Parathyroid adenoma (tissue), 2 donors: ENCODE data around the gene SRPK1.
"Not testable (repeated sequence)": the region's sequence is repeated elsewhere in the genome, so short reads cannot be mapped to it uniquely, and the experiment has no call there.

Source experiments
- H2AFZ ChIP-seq: fragments of 300-600 bp; sonication (generic); one replicate; pipeline ENCODE4 v1.7.0; 2017; ENCODE audit warnings: antibody characterized with exemption, mild to moderate bottlenecking
- H3K27ac ChIP-seq: fragments of 300-600 bp; sonication (generic); one replicate; pipeline ENCODE4 v1.7.0; 2017
- H3K27me3 ChIP-seq: fragments of 300-600 bp; sonication (generic); one replicate; pipeline ENCODE4 v1.7.0; 2017; ENCODE audit warnings: low read length; ENCODE audit not compliant: control insufficient read depth, insufficient read depth
- H3K36me3 ChIP-seq: fragments of 300-600 bp; sonication (generic); one replicate; pipeline ENCODE4 v1.7.0; 2017; ENCODE audit warnings: low read length; ENCODE audit not compliant: control insufficient read depth, insufficient read depth
- H3K4me1 ChIP-seq: fragments of 300-600 bp; sonication (generic); one replicate; pipeline ENCODE4 v1.7.0; 2017; ENCODE audit warnings: control low read depth
- H3K4me2 ChIP-seq: fragments of 300-600 bp; sonication (generic); one replicate; pipeline ENCODE4 v1.7.0; 2017; ENCODE audit warnings: low read length
- H3K4me3 ChIP-seq: fragments of 300-600 bp; sonication (generic); one replicate; pipeline ENCODE4 v1.7.0; 2017; ENCODE audit warnings: low read depth, low read length
- H3K79me2 ChIP-seq: fragments of 300-600 bp; sonication (generic); one replicate; pipeline ENCODE4 v1.7.0; 2017; ENCODE audit warnings: control low read depth
- H3K9ac ChIP-seq: fragments of 300-600 bp; sonication (generic); one replicate; pipeline ENCODE4 v1.7.0; 2017; ENCODE audit warnings: mild to moderate bottlenecking
- H3K9me3 ChIP-seq: fragments of 300-600 bp; sonication (generic); one replicate; pipeline ENCODE4 v1.7.0; 2017; ENCODE audit warnings: low read length; ENCODE audit not compliant: control insufficient read depth
- TF ChIP-seq, protein P1 (sequence below): fragments of 300-600 bp; sonication (generic); IDR thresholded peaks from one replicate; pipeline ENCODE4 v1.7.0; 2017; ENCODE audit warnings: antibody characterized with exemption, mild to moderate bottlenecking
- donor health status: primary hyperparathyroidism.

The SRPK1 gene

DNA sequence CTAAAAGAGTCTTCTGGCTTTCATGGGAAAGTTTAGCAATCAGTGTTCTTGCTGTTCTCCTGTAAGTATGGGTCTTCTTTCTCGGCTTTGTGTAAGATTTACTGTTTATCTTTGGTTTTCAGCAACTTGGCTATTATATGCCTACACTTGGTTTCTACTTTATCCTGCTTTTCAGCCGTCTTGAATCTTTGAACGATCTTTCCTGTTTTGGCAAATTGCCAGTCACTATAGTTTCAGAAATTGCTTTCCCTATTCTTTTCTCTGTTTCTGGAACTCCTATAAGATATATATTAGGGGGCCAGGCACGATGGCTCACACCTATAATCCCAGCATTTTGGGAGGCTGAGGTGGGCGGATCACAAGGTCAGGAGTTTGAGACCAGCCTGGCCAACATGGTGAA, 14.6 kb upstream of the SRPK1 start:
- H3K36me3 ChIP-seq = no peaks in the 10 kb centered on the region
- no peak overlapping the region for H3K27ac ChIP-seq
- no peaks in the 10 kb centered on the region for H3K79me2 ChIP-seq
- no peaks in the 10 kb centered on the region for H3K27me3 ChIP-seq
- no peak overlapping the region for H3K9ac ChIP-seq
- H3K4me3 ChIP-seq = no peak overlapping the region
- H3K4me1 ChIP-seq = no peaks in the 10 kb centered on the region
- no peak overlapping the region for H3K4me2 ChIP-seq
- H3K9me3 ChIP-seq = no peaks in the 10 kb centered on the region
- TF ChIP-seq, protein P1, sequence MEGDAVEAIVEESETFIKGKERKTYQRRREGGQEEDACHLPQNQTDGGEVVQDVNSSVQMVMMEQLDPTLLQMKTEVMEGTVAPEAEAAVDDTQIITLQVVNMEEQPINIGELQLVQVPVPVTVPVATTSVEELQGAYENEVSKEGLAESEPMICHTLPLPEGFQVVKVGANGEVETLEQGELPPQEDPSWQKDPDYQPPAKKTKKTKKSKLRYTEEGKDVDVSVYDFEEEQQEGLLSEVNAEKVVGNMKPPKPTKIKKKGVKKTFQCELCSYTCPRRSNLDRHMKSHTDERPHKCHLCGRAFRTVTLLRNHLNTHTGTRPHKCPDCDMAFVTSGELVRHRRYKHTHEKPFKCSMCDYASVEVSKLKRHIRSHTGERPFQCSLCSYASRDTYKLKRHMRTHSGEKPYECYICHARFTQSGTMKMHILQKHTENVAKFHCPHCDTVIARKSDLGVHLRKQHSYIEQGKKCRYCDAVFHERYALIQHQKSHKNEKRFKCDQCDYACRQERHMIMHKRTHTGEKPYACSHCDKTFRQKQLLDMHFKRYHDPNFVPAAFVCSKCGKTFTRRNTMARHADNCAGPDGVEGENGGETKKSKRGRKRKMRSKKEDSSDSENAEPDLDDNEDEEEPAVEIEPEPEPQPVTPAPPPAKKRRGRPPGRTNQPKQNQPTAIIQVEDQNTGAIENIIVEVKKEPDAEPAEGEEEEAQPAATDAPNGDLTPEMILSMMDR = no peak
- H2AFZ ChIP-seq = no peak overlapping the region

DNA sequence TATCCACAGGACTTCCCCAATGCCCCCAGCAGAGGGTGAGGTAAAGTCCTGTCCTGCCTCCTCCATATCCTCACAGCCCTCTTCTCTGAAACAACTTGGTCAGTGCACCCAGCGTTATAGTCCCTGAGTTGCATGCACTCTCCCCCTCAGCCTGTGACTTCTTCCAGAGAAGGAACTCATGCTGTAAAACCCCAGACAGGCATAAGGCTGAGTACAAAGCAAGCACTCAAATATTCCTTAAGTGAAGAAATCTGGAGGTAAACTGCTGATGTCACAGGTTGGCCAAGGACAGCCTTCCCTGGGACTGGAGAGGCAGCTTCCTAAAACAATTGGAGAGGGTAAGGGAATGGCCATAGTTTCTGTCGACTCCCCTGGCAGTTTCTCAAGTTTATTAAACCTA, 12.9 kb upstream of the SRPK1 start:
- Histone ChIP-seq H3K27ac (no peak overlapping the region), H3K4me3 (no peak overlapping the region), H3K36me3 (no peaks in the 10 kb centered on the region), H3K4me1 (no peaks in the 10 kb centered on the region), H3K4me2 (no peak overlapping the region), H3K9ac (no peak overlapping the region), H3K9me3 (no peaks in the 10 kb centered on the region), H3K27me3 (no peaks in the 10 kb centered on the region), H2AFZ (no peak overlapping the region), H3K79me2 (no peaks in the 10 kb centered on the region)
- TF ChIP-seq, protein P1 = no peak

GRCh38 chr6:35931873-35932272, 11.0 kb upstream of the SRPK1 start:
- not testable (repeated sequence) for H3K9ac ChIP-seq, H3K4me1 ChIP-seq, H3K36me3 ChIP-seq, H3K4me3 ChIP-seq, H3K27me3 ChIP-seq, H3K79me2 ChIP-seq, H3K4me2 ChIP-seq, H3K27ac ChIP-seq, H3K9me3 ChIP-seq, H2AFZ ChIP-seq

DNA sequence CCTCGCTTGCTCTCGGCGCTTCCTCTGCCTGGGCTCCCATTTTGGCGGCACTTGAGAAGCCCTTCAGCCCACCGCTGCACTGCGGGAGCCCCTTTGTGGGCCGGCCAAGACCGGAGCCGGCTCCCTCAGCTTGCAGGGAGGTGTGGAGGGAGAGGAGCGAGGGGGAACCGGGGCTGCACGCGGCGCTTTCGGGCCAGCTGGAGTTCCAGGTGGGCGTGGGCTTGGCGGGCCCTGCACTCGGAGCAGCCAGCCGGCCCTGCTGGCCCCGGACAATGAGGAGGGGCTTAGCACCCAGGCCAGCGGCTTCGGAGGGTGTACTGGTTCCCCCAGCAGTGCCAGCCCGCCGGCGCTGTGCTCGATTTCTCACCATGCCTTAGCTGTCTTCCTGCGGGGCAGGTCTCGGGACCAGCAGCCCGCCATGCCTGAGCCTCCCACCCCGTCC, 10.2 kb upstream of the SRPK1 start:
- H3K4me1 ChIP-seq = no peaks in the 10 kb centered on the region
- no peaks in the 10 kb centered on the region for H3K27me3 ChIP-seq
- H3K9me3 ChIP-seq = no peaks in the 10 kb centered on the region
- no peaks in the 10 kb centered on the region for H3K79me2 ChIP-seq
- no peak overlapping the region for H3K4me2 ChIP-seq
- H3K9ac ChIP-seq = no peak overlapping the region
- H3K4me3 ChIP-seq = no peak overlapping the region
- TF ChIP-seq, protein P1 = no peak
- no peak overlapping the region for H2AFZ ChIP-seq
- H3K27ac ChIP-seq = no peak overlapping the region
- H3K36me3 ChIP-seq = no peaks in the 10 kb centered on the region

DNA sequence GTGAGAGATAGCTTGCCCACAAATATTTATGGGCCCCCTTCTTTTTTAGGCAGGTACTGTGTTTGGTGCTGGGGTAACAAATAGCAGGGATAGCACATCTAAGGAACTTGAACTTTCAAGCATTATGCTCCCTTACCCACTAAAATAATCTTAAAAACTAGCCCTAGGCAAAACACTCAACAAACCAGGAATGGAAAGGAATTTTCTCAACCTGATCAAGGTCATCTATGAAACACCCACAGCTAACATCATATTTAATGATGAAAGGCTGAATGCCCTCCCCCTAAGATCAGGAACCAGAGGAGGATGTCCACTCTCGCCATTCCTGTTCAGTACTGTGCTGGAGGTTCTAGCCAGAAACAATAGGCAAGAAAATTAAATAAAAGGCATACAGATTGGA, 8.7 kb upstream of the SRPK1 start:
- Histone ChIP-seq H3K9me3 (no peaks in the 10 kb centered on the region), H3K4me2 (no peak overlapping the region), H3K36me3 (no peaks in the 10 kb centered on the region), H3K27me3 (no peaks in the 10 kb centered on the region), H2AFZ (no peak overlapping the region), H3K4me1 (no peaks in the 10 kb centered on the region), H3K27ac (no peak overlapping the region), H3K9ac (no peak overlapping the region), H3K79me2 (no peaks in the 10 kb centered on the region), H3K4me3 (no peak overlapping the region)
- TF ChIP-seq, protein P1 = no peak
